ENCODE data around the gene TUFT1.

TUFT1 gene, protein sequence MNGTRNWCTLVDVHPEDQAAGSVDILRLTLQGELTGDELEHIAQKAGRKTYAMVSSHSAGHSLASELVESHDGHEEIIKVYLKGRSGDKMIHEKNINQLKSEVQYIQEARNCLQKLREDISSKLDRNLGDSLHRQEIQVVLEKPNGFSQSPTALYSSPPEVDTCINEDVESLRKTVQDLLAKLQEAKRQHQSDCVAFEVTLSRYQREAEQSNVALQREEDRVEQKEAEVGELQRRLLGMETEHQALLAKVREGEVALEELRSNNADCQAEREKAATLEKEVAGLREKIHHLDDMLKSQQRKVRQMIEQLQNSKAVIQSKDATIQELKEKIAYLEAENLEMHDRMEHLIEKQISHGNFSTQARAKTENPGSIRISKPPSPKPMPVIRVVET

DNA sequence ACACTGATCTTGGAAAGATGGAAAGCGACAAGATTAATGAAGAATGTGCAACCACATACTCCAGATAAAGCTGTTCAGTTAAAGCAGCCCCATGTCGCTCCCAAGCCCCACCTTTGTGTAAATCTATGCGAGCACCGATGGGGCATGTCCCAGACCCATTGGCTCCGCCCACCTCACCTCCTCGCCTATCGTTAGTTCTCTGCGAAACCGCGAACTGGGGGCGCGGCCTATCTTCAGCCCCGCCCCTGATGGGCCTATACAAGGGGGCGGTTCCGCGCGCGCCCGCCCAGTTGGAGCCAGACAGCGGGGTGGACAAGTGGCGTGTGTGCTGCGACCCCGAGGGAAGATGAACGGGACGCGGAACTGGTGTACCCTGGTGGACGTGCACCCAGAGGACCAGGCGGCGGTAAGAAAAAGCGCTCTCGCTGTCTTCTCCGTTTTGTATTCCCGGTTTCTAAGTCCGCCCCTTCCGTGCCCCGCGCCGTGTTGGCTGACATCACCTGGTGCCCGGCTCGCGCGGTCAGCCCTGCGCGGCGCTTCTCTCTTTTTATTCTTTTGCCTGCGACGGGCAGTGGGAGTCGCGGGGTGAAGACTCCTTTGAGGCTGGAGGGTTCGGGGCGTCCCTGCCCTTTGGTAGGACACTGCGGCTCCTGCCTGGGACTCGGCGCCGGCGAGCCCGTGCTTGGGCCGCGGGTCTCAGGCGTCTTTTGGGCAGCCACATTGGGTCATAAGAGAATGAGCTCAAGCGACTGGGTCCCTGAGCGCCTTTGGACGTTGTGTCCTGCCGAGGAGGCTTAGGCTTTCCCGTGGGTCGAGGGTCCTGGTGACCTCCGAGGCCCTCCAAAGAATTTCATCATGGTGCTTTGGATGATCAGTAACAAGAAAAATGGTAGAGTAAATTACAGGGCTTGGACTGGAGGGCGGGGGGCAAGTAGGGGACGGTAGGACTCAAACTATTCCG lies at the start of gene TUFT1:
Gene TUFT1, plus strand, starts transcription at position 289 of the 961 bp plus-strand sequence. Its CDS starts 58 bp downstream, at position 347.
- TF ChIP-seq, protein P1, sequence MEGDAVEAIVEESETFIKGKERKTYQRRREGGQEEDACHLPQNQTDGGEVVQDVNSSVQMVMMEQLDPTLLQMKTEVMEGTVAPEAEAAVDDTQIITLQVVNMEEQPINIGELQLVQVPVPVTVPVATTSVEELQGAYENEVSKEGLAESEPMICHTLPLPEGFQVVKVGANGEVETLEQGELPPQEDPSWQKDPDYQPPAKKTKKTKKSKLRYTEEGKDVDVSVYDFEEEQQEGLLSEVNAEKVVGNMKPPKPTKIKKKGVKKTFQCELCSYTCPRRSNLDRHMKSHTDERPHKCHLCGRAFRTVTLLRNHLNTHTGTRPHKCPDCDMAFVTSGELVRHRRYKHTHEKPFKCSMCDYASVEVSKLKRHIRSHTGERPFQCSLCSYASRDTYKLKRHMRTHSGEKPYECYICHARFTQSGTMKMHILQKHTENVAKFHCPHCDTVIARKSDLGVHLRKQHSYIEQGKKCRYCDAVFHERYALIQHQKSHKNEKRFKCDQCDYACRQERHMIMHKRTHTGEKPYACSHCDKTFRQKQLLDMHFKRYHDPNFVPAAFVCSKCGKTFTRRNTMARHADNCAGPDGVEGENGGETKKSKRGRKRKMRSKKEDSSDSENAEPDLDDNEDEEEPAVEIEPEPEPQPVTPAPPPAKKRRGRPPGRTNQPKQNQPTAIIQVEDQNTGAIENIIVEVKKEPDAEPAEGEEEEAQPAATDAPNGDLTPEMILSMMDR (IDR thresholded peaks at IDR 0.05; ENCODE audit: low read depth, low read length, missing control alignments), result no peak
- Histone ChIP-seq H3K36me3 (replicated peaks) (no peaks in the 10 kb centered on the region), H3K27ac (peak within 1 kb of the TSS; percentile 14), H3K27me3 (replicated peaks) (no peaks in the 10 kb centered on the region), H3K4me3 (ENCODE audit: low read depth, low read length) (peak within 1 kb of the TSS; percentile 83)
- in situ Hi-C loops (cut with HindIII; ENCODE audit: low pct_ligation_motif_present, low sequenced_read_pairs), result no loop called here
- peak; percentile 87 for DNase-seq

DNA sequence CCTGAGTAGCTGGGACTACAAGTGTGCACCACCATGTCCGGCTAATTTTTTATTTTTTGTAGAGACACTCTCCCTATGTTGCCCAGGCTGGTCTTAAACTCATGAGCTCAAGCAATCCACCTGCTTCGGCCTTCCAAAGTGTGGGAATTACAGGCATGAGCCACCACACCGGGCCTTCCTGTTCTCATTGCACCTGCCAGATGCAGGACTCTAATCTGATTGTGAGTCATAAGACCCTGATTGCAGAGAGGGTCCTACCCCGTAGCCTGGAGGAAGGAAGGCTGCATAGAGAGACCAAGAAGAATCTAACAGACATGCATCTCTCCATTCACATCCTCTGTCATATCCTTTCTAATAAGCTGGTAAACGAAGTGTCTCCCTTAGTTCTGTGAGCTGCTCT lies 48.5 kb upstream of the TUFT1 start:
- no peak for DNase-seq

GRCh38 chr1:151492120-151492519 lies 48.0 kb upstream of the TUFT1 start:
- H3K27ac ChIP-seq, result no peak overlapping the region
- H3K27me3 ChIP-seq (replicated peaks), result no peaks in the 10 kb centered on the region
- in situ Hi-C loops (cut with HindIII; ENCODE audit: low pct_ligation_motif_present, low sequenced_read_pairs), result no loop called here

More for the DNA sequence above, 48.5 kb upstream of the TUFT1 start:
- Histone ChIP-seq H3K36me3 (replicated peaks) (no peaks in the 10 kb centered on the region), H3K27ac (no peak overlapping the region), H3K4me3 (ENCODE audit: low read depth, low read length) (no peak overlapping the region), H3K27me3 (replicated peaks) (no peaks in the 10 kb centered on the region)
- TF ChIP-seq, protein P1 (IDR thresholded peaks at IDR 0.05; ENCODE audit: low read depth, low read length, missing control alignments), result no peak
- in situ Hi-C loops (cut with HindIII; ENCODE audit: low pct_ligation_motif_present, low sequenced_read_pairs), result no loop called here

GRCh38 chr1:151493042-151493441 lies 47.1 kb upstream of the TUFT1 start:
- no peak for DNase-seq
- Histone ChIP-seq H3K27ac (no peak overlapping the region), H3K4me3 (ENCODE audit: low read depth, low read length) (no peak overlapping the region), H3K27me3 (replicated peaks) (no peaks in the 10 kb centered on the region), H3K36me3 (replicated peaks) (no peaks in the 10 kb centered on the region)
- TF ChIP-seq, protein P1 (IDR thresholded peaks at IDR 0.05; ENCODE audit: low read depth, low read length, missing control alignments), result no peak
- in situ Hi-C loops (cut with HindIII; ENCODE audit: low pct_ligation_motif_present, low sequenced_read_pairs), result no loop called here

More at GRCh38 chr1:151492120-151492519, 48.0 kb upstream of the TUFT1 start:
- TF ChIP-seq, protein P1 (IDR thresholded peaks at IDR 0.05; ENCODE audit: low read depth, low read length, missing control alignments), result no peak
- H3K4me3 ChIP-seq (ENCODE audit: low read depth, low read length), result no peak overlapping the region
- H3K36me3 ChIP-seq (replicated peaks), result no peaks in the 10 kb centered on the region
- DNase-seq, result no peak

DNA sequence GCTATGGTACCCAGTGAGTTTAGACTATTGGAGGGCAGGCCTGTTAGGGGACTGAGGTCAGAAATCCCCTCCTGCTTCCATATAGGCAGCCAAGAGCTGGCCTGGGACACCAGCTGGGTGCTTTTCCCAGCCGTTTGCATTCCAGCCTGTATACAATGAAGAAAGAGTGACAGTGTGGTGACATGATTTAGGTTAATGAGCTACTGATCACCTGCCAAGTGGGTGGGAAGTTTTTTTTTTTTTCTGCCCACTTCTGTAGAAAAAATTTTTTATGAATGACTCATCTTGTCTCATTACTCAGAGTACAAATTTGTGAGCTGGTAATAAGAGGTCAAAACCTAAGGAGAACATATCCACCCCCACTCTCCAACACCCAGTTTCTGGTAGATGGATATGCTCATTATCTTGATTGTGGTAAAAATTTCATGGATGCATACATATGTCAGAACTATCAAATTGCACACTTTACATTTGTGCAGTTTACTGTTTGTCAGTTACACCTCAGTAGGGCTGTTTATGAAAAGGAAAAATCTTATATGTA lies 45.3 kb upstream of the TUFT1 start:
- in situ Hi-C loops (cut with HindIII; ENCODE audit: low pct_ligation_motif_present, low sequenced_read_pairs), result no loop called here
- no peak for DNase-seq

More for the DNA sequence above, 45.3 kb upstream of the TUFT1 start:
- no peaks in the 10 kb centered on the region for H3K27me3 ChIP-seq (replicated peaks)
- no peak overlapping the region for H3K4me3 ChIP-seq (ENCODE audit: low read depth, low read length)
- TF ChIP-seq, protein P1 (IDR thresholded peaks at IDR 0.05; ENCODE audit: low read depth, low read length, missing control alignments), result no peak
- no peak overlapping the region for H3K27ac ChIP-seq
- H3K36me3 ChIP-seq (replicated peaks), result no peaks in the 10 kb centered on the region
